ENCODE measurements around the gene GPC3.

- TF ChIP-seq POLR2AphosphoS5 (IDR thresholded peaks at IDR 0.05), result no peak
- TF ChIP-seq, protein P1, sequence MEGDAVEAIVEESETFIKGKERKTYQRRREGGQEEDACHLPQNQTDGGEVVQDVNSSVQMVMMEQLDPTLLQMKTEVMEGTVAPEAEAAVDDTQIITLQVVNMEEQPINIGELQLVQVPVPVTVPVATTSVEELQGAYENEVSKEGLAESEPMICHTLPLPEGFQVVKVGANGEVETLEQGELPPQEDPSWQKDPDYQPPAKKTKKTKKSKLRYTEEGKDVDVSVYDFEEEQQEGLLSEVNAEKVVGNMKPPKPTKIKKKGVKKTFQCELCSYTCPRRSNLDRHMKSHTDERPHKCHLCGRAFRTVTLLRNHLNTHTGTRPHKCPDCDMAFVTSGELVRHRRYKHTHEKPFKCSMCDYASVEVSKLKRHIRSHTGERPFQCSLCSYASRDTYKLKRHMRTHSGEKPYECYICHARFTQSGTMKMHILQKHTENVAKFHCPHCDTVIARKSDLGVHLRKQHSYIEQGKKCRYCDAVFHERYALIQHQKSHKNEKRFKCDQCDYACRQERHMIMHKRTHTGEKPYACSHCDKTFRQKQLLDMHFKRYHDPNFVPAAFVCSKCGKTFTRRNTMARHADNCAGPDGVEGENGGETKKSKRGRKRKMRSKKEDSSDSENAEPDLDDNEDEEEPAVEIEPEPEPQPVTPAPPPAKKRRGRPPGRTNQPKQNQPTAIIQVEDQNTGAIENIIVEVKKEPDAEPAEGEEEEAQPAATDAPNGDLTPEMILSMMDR (IDR thresholded peaks at IDR 0.05), result no peak
- TF ChIP-seq EP300 (IDR thresholded peaks at IDR 0.05), result no peak
- TF ChIP-seq POLR2A (IDR thresholded peaks at IDR 0.05), result no peak
Observed at GRCh38 chrX:133881007-133881406, 104.4 kb downstream of the GPC3 start.

Data from stomach (tissue), 4 donors.